OCI-LY7 (cell line): Measurements from ENCODE around the gene MAGOHB. TPM values are rescaled to one million over a fixed set of nuclear protein-coding genes. Genes with fewer than 3 reads are reported as not detected.

ENCODE experiments used
- BruUV-seq: library from RNA; stranded (reverse); fragments of 400-500 nt; replicated peaks from 2 replicates; lab custom pipeline; 2021; lab: Mats Ljungman, UMichigan
- CTCF ChIA-PET: fragments of 300-600 bp; sonication (Branson Sonifier 250); formaldehyde crosslinking; loops from one replicate; lab custom pipeline; 2022; ENCODE audit warnings: antibody characterized with exemption; ENCODE audit not compliant: unreplicated experiment; lab: Charles Lee
- POLR2A ChIA-PET: fragments of 300-600 bp; sonication (Branson Sonifier 250); formaldehyde crosslinking; loops from one replicate; lab custom pipeline; 2022; ENCODE audit warnings: antibody characterized with exemption; lab: Charles Lee
- DNase-seq: peaks from one replicate; pipeline ENCODE4 v3.0.0-alpha.2; 2015; ENCODE audit warnings: low spot score
- H2AFZ ChIP-seq: fragments of 200-600 bp; sonication (generic), shearing (Covaris generic); 2 replicates; pipeline ENCODE4 v1.6.1; 2014; ENCODE audit warnings: mild to moderate bottlenecking, antibody characterized with exemption, low read length, moderate library complexity
- H3K27ac ChIP-seq: fragments of 200-600 bp; sonication (generic); 2 replicates; pipeline ENCODE4 v1.5.1; 2014; ENCODE audit warnings: mixed run types, low read depth, mild to moderate bottlenecking, moderate library complexity, low read length, inconsistent platforms; ENCODE audit not compliant: poor library complexity, severe bottlenecking
- H3K36me3 ChIP-seq: fragments of 200-600 bp; sonication (generic); 2 replicates; pipeline ENCODE4 v1.6.1; 2014; ENCODE audit warnings: mild to moderate bottlenecking, antibody characterized with exemption, low read length, moderate library complexity, mixed read lengths; ENCODE audit not compliant: insufficient read depth
- H3K4me1 ChIP-seq: fragments of 200-600 bp; sonication (generic); 2 replicates; pipeline ENCODE4 v1.5.1; 2014; ENCODE audit warnings: mild to moderate bottlenecking, low read length; ENCODE audit not compliant: insufficient read depth, poor library complexity, severe bottlenecking
- H3K4me2 ChIP-seq: fragments of 200-600 bp; sonication (generic); 2 replicates; pipeline ENCODE4 v1.6.1; 2014; ENCODE audit warnings: mild to moderate bottlenecking, low read length
- H3K4me3 ChIP-seq: fragments of 200-600 bp; sonication (generic); 2 replicates; pipeline ENCODE4 v1.5.1; 2014; ENCODE audit warnings: mild to moderate bottlenecking, low read depth, low read length; ENCODE audit not compliant: poor library complexity, severe bottlenecking
- H3K79me2 ChIP-seq: fragments of 200-600 bp; sonication (generic); 2 replicates; pipeline ENCODE4 v1.6.1; 2016; ENCODE audit warnings: low read depth, mild to moderate bottlenecking, low read length, moderate library complexity, mixed read lengths; ENCODE audit not compliant: insufficient read depth
- H3K9me2 ChIP-seq: fragments of 200-600 bp; sonication (generic); 2 replicates; pipeline ENCODE4 v1.6.1; 2016; ENCODE audit warnings: mild to moderate bottlenecking, low read length, mixed read lengths; ENCODE audit not compliant: insufficient read depth
- H3K9me3 ChIP-seq: fragments of 200-600 bp; sonication (generic); 2 replicates; pipeline ENCODE4 v1.6.1; 2014; ENCODE audit warnings: mild to moderate bottlenecking, mixed run types, low read length, mixed read lengths
- H4K20me1 ChIP-seq: fragments of 200-600 bp; sonication (generic); 2 replicates; pipeline ENCODE4 v1.6.1; 2014; ENCODE audit warnings: mild to moderate bottlenecking, antibody characterized with exemption, low read length, moderate library complexity, mixed read lengths; ENCODE audit not compliant: insufficient read depth
- EZH2phosphoT487 ChIP-seq: fragments of 200-600 bp; sonication (generic); IDR thresholded peaks from 2 replicates; pipeline ENCODE4 v1.6.1; 2018; ENCODE audit warnings: low read depth, borderline replicate concordance, mild to moderate bottlenecking, mixed run types, antibody characterized with exemption, low read length, moderate library complexity, mixed read lengths
- intact Hi-C: fragments of 100-400 bp; cut with micrococcal nuclease; formaldehyde crosslinking; loops from one replicate; pipeline ENCODE4 v1.10.0; 2022; ENCODE audit not compliant: unreplicated experiment
- total RNA-seq, 2 experiments: library from RNA; depleted of rRNA in 1 of 2; stranded (reverse); fragments of >200 nt in 1 of 2; shearing (Covaris generic) in 1 of 2; gene quantifications; 2 replicates each; pipeline ENCODE4 v1.2.3, GENCODE V29; 2014 to 2022
- TF ChIP-seq, protein P1 (sequence below): fragments of 200-600 bp; sonication (generic); conservative IDR thresholded peaks from 2 replicates; pipeline ENCODE4 v1.5.1; 2014; ENCODE audit warnings: mild to moderate bottlenecking, antibody characterized with exemption, low read length, moderate library complexity, mixed read lengths

MAGOHB gene
- total RNA-seq, 2 experiments from 2014 or later = 44.4 to 66.5 TPM

DNA sequence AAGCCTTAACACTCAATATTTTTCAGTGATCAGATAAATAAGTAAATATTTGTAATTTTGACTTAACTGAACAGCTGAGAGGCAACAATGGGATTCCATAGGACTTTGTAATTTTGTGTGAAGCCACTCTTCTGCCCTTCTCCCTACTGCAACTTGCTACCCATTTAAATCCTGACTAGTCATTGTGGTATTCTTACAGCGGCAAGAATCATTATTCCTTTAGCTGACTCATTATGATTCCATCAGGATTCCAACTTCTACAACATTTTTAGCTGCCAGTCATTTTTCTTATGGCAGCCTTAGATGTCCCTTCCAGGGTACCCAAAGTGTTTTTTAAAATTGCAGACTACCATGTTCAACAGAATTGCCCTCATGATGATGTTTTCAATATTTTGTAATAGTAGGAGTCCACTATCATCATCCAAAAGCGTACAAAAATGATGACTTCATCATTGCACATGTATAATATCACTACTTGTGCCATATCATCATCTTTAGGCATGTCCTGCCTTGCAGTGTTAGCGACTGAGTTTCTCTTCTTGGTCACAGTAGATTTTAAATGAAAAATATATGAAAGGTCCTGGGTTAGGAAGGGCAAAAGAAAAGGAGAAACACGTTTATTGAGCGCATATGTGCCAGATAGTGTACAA, 5.1 kb upstream of the MAGOHB start:
- CTCF ChIA-PET = no interaction called here
- Histone ChIP-seq H3K79me2 (0 out of 2 replicates have a peak, but pooled peaks cover 3% of the 10 kb centered on the region), H3K4me2 (no peak overlapping the region), H3K9me2 (no peaks in the 10 kb centered on the region), H3K9me3 (no peaks in the 10 kb centered on the region), H4K20me1 (no peaks in the 10 kb centered on the region), H3K36me3 (no peaks in the 10 kb centered on the region), H2AFZ (no peak overlapping the region; the same call in 1 of the 2 replicates), H3K27ac (no peak overlapping the region), H3K4me3 (no peak overlapping the region), H3K4me1 (no peaks in the 10 kb centered on the region)
- no peak for TF ChIP-seq EZH2phosphoT487
- TF ChIP-seq, protein P1, sequence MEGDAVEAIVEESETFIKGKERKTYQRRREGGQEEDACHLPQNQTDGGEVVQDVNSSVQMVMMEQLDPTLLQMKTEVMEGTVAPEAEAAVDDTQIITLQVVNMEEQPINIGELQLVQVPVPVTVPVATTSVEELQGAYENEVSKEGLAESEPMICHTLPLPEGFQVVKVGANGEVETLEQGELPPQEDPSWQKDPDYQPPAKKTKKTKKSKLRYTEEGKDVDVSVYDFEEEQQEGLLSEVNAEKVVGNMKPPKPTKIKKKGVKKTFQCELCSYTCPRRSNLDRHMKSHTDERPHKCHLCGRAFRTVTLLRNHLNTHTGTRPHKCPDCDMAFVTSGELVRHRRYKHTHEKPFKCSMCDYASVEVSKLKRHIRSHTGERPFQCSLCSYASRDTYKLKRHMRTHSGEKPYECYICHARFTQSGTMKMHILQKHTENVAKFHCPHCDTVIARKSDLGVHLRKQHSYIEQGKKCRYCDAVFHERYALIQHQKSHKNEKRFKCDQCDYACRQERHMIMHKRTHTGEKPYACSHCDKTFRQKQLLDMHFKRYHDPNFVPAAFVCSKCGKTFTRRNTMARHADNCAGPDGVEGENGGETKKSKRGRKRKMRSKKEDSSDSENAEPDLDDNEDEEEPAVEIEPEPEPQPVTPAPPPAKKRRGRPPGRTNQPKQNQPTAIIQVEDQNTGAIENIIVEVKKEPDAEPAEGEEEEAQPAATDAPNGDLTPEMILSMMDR = no peak
- intact Hi-C loops = no loop called here
- BruUV-seq = no TSS peak
- no peak for DNase-seq
- POLR2A ChIA-PET = no interaction called here

- no peak for DNase-seq
- ChIA-PET POLR2A (interaction anchor here (1.3 kb wide), 1 partner anchor 51 kb away, joined by 3 read pairs; no protein-coding TSS in a partner anchor), CTCF (no interaction called here)
- Histone ChIP-seq H3K9me3 (no peaks in the 10 kb centered on the region), H3K36me3 (no peaks in the 10 kb centered on the region), H4K20me1 (no peaks in the 10 kb centered on the region), H3K27ac (no peak overlapping the region), H3K79me2 (peaks cover 8% of the 10 kb centered on the region), H3K9me2 (no peaks in the 10 kb centered on the region), H3K4me2 (no peak overlapping the region), H2AFZ (no peak overlapping the region; the same call in 1 of the 2 replicates), H3K4me3 (no peak overlapping the region), H3K4me1 (no peaks in the 10 kb centered on the region)
- intact Hi-C loops = no loop called here
- TF ChIP-seq, protein P1 = no peak
- TF ChIP-seq EZH2phosphoT487 = no peak
- no TSS peak for BruUV-seq
Observed at GRCh38 chr12:10617863-10618262, 4.5 kb upstream of the MAGOHB start.

- no peaks in the 10 kb centered on the region for H4K20me1 ChIP-seq
- H3K4me2 ChIP-seq = no peak overlapping the region
- no peak overlapping the region for H3K27ac ChIP-seq
- intact Hi-C loops = no loop called here
- peak overlapping the region; percentile 20; the same call in 1 of the 2 replicates for H2AFZ ChIP-seq
- no TSS peak for BruUV-seq
- no peak overlapping the region for H3K4me3 ChIP-seq
- POLR2A ChIA-PET = no interaction called here
- no peaks in the 10 kb centered on the region for H3K9me2 ChIP-seq
- peaks cover 31% of the 10 kb centered on the region for H3K79me2 ChIP-seq
- no peak for DNase-seq
- H3K4me1 ChIP-seq = peaks cover 17% of the 10 kb centered on the region
- no peaks in the 10 kb centered on the region for H3K9me3 ChIP-seq
- H3K36me3 ChIP-seq = peaks cover 9% of the 10 kb centered on the region; the same call in 1 of the 2 replicates
- TF ChIP-seq, protein P1 = no peak
- no peak for TF ChIP-seq EZH2phosphoT487
- CTCF ChIA-PET = no interaction called here
Observed at GRCh38 chr12:10615532-10615931, 2.1 kb upstream of the MAGOHB start.
